K562 (cell line): ENCODE results near the gene GTSE1. TPM values are rescaled to one million over a fixed set of nuclear protein-coding genes. Genes with fewer than 3 reads are reported as not detected.

Experiments
- CBX5 ChIP-seq: IDR thresholded peaks from 2 replicates; pipeline ENCODE4 v1.6.1; 2014; ENCODE audit warnings: low read depth, borderline replicate concordance
- E2F6 ChIP-seq, 2 experiments: IDR thresholded peaks; 2 replicates each; pipeline ENCODE4 v1.6.1; 2011; ENCODE audit warnings: borderline replicate concordance in 1 of 2, control low read depth in 1 of 2, low read depth in 1 of 2, low read length in 1 of 2, mild to moderate bottlenecking in 1 of 2, mixed read lengths in 1 of 2, moderate library complexity in 1 of 2; ENCODE audit not compliant: insufficient read depth in 1 of 2, insufficient read length in 1 of 2, poor library complexity in 1 of 2, severe bottlenecking in 1 of 2; ENCODE audit errors: extremely low read depth in 1 of 2
- FOXO4 ChIP-seq: fragments of 450-650 bp; formaldehyde crosslinking; IDR thresholded peaks from 2 replicates; pipeline ENCODE4 v1.4.0; 2020; ENCODE audit warnings: mild to moderate bottlenecking, moderate library complexity
- HNRNPUL1 ChIP-seq: fragments of 200-400 bp; formaldehyde crosslinking; IDR thresholded peaks from 2 replicates; pipeline ENCODE4 v1.6.1; 2017; ENCODE audit warnings: low read length
- ILK ChIP-seq: fragments of 450-650 bp; IDR thresholded peaks from 2 replicates; pipeline ENCODE4 v1.6.1; 2016; ENCODE audit warnings: missing genetic modification characterization, low read depth, mild to moderate bottlenecking, missing compliant biosample characterization, moderate library complexity, borderline replicate concordance
- JUND ChIP-seq, 2 experiments: IDR thresholded peaks; 2 replicates in 1 of 2; 3 replicates in 1 of 2; pipeline ENCODE4 v1.6.1; 2011; ENCODE audit warnings: borderline replicate concordance in 2 of 2, low read depth in 2 of 2, low read length in 2 of 2, improper control_type of control experiment in 1 of 2, missing biosample characterization in 1 of 2, missing genetic modification characterization in 1 of 2, missing genetic modification reagents in 1 of 2
- MAFF ChIP-seq: IDR thresholded peaks from 2 replicates; pipeline ENCODE4 v1.6.1; 2012; ENCODE audit warnings: low read length, improper control_type of control experiment
- MIER1 ChIP-seq: fragments of 450-650 bp; IDR thresholded peaks from 2 replicates; pipeline ENCODE4 v1.6.1; 2016; ENCODE audit warnings: antibody characterized with exemption, mild to moderate bottlenecking, low read depth
- REST ChIP-seq, 2 experiments: fragments of 450-650 bp; formaldehyde crosslinking in 1 of 2; IDR thresholded peaks; 2 replicates each; pipeline versions ENCODE4 v1.4.0 to v1.6.1; 2014 to 2020; ENCODE audit warnings: mild to moderate bottlenecking in 2 of 2, borderline replicate concordance in 1 of 2, low read depth in 1 of 2
- TRIM25 ChIP-seq: fragments of 450-650 bp; IDR thresholded peaks from 2 replicates; pipeline ENCODE4 v1.7.0; 2016; ENCODE audit warnings: borderline replicate concordance
- XRCC3 ChIP-seq: fragments of 450-650 bp; IDR thresholded peaks from 2 replicates; pipeline ENCODE4 v1.6.1; 2017; ENCODE audit warnings: mild to moderate bottlenecking, moderate library complexity
- ZNF695 ChIP-seq: fragments of 450-650 bp; formaldehyde crosslinking; IDR thresholded peaks from 2 replicates; pipeline ENCODE4 v1.4.0; 2020; ENCODE audit warnings: mild to moderate bottlenecking, moderate library complexity
- ZNF707 ChIP-seq: fragments of 250-450 bp; sonication (Bioruptor Pico); conservative IDR thresholded peaks from 2 replicates; pipeline ENCODE4 v1.8.0; 2022; ENCODE audit warnings: inconsistent platforms, mild to moderate bottlenecking, moderate library complexity
- polyA plus RNA-seq, 8 experiments: library from polyadenylated mRNA; depleted of rRNA in 4 of 8; stranded (reverse) in 5 of 8; unstranded in 3 of 8; fragments of >200 nt; fragmentation: Nextera tagmentation in 2 of 8; fragmentation: Illumina TruSeq in 1 of 8; extraction: Ambion mirVana in 2 of 8; extraction: Trizol in 1 of 8; gene quantifications; 2 replicates each; pipeline versions ENCODE4 v1.2.1 to v1.2.3, GENCODE V29; 2011 to 2014; ENCODE audit warnings: inconsistent platforms in 1 of 8, missing spikeins in 1 of 8
- total RNA-seq, 7 experiments: library from RNA; depleted of rRNA in 6 of 7; stranded (reverse); fragments of >200 nt in 6 of 7; fragmentation: Illumina TruSeq in 2 of 7; extraction: Trizol in 2 of 7; gene quantifications; 2 replicates each; pipeline versions ENCODE4 v1.2.1 to v1.2.3, GENCODE V29; 2011 to 2021; ENCODE audit warnings: low replicate concordance in 1 of 7

Gene GTSE1
- total and polyA plus RNA-seq, 9 of the 15 experiments (the other 6 are each of a cell fraction or from before 2014, with no cell fraction given): 2.5 to 22.5 (median 12.9) TPM

GRCh38 chr22:46250035-46250782, 46.5 kb upstream of the GTSE1 start, which contains the start of gene CDPF1 (continued):
- peak; percentile 8; the same call in 1 of the 2 replicates for TF ChIP-seq REST (IDR thresholded peaks at IDR 0.05; ENCODE audit: borderline replicate concordance)
- TF ChIP-seq REST (CRISPR knock-in tag; IDR thresholded peaks at IDR 0.05; ENCODE audit: low read depth): 0 out of 2 replicates have a peak, but pooled peaks have one; percentile 21
- no peak for TF ChIP-seq ZNF695 (CRISPR knock-in tag)
- TF ChIP-seq JUND (IDR thresholded peaks at IDR 0.05; ENCODE audit: borderline replicate concordance, low read depth, low read length): 0 out of 2 replicates have a peak, but pooled peaks have one; percentile 37
- TF ChIP-seq JUND (tag; IDR thresholded peaks at IDR 0.05; ENCODE audit: borderline replicate concordance, low read depth, low read length): no peak
- TF ChIP-seq XRCC3: no peak
- no peak for TF ChIP-seq CBX5
- TF ChIP-seq MAFF: no peak
- no peak for TF ChIP-seq FOXO4 (CRISPR knock-in tag)
- TF ChIP-seq TRIM25: no peak
- no peak for TF ChIP-seq MIER1
- TF ChIP-seq HNRNPUL1: no peak
- TF ChIP-seq E2F6 (IDR thresholded peaks at IDR 0.05; ENCODE audit: borderline replicate concordance in 1 of 2, extremely low read depth in 1 of 2, insufficient read depth in 1 of 2, insufficient read length in 1 of 2, low read depth in 1 of 2, low read length in 1 of 2, poor library complexity in 1 of 2, severe bottlenecking in 1 of 2): peak; percentile 88 to 92
- no peak for TF ChIP-seq ILK (tag)
- no peak for TF ChIP-seq ZNF707
